H9 (cell line): ENCODE data around the gene ANKRD34A. TPM values are rescaled to one million over a fixed set of nuclear protein-coding genes. Genes with fewer than 3 reads are reported as not detected.
A peak's percentile ranks its signal among the peaks of the same experiment; 100 is the strongest.

Experiments used
- DNase-seq: peaks from one replicate; pipeline ENCODE4 v3.0.0-alpha.2; 2017
- H2AFZ ChIP-seq: one replicate; pipeline ENCODE4 v1.6.1; 2013; ENCODE audit warnings: mild to moderate bottlenecking, low read length, control low read depth, moderate library complexity
- H2AK5ac ChIP-seq: 2 replicates; pipeline ENCODE4 v1.6.1; 2013; ENCODE audit warnings: low read length, control low read depth, mixed read lengths; ENCODE audit not compliant: insufficient read length
- H2BK120ac ChIP-seq: one replicate; pipeline ENCODE4 v1.6.1; 2013; ENCODE audit warnings: low read depth, mild to moderate bottlenecking, low read length, control low read depth, inconsistent platforms; ENCODE audit not compliant: poor library complexity, severe bottlenecking
- H2BK12ac ChIP-seq: 2 replicates; pipeline ENCODE4 v1.6.1; 2013; ENCODE audit warnings: low read length, control low read depth, mixed read lengths, low read depth; ENCODE audit not compliant: insufficient read length
- H2BK15ac ChIP-seq: 2 replicates; pipeline ENCODE4 v1.6.1; 2013; ENCODE audit warnings: low read depth, low read length, control low read depth
- H2BK20ac ChIP-seq: one replicate; pipeline ENCODE4 v1.6.1; 2013; ENCODE audit warnings: low read depth, mild to moderate bottlenecking, low read length, control low read depth, inconsistent platforms; ENCODE audit not compliant: poor library complexity, severe bottlenecking
- H2BK5ac ChIP-seq: 2 replicates; pipeline ENCODE4 v1.6.1; 2013; ENCODE audit warnings: low read length, control low read depth, mixed read lengths; ENCODE audit not compliant: insufficient read length
- H3K14ac ChIP-seq: 2 replicates; pipeline ENCODE4 v1.6.1; 2013; ENCODE audit warnings: low read length, control low read depth; ENCODE audit not compliant: insufficient read depth
- H3K18ac ChIP-seq: 2 replicates; pipeline ENCODE4 v1.6.1; 2013; ENCODE audit warnings: low read depth, mild to moderate bottlenecking, mixed read lengths, low read length, control low read depth; ENCODE audit not compliant: insufficient read length
- H3K23ac ChIP-seq: 2 replicates; pipeline ENCODE4 v1.6.1; 2013; ENCODE audit warnings: low read length, control low read depth, mixed read lengths, low read depth; ENCODE audit not compliant: insufficient read length
- H3K23me2 ChIP-seq: 2 replicates; pipeline ENCODE4 v1.6.1; 2013; ENCODE audit warnings: low read depth, mild to moderate bottlenecking, mixed read lengths, low read length, control low read depth; ENCODE audit not compliant: insufficient read length, poor library complexity, severe bottlenecking
- H3K27ac ChIP-seq: 2 replicates; pipeline ENCODE4 v1.5.1; 2013; ENCODE audit warnings: low read length, control low read depth, mixed read lengths, low read depth; ENCODE audit not compliant: insufficient read length
- H3K27me3 ChIP-seq: 2 replicates; pipeline ENCODE4 v1.6.1; 2013; ENCODE audit warnings: low read length, control low read depth, inconsistent platforms; ENCODE audit not compliant: insufficient read depth
- H3K4ac ChIP-seq: 2 replicates; pipeline ENCODE4 v1.6.1; 2013; ENCODE audit warnings: low read depth, mild to moderate bottlenecking, control low read depth, inconsistent platforms, low read length, moderate library complexity
- H3K4me1 ChIP-seq: 2 replicates; pipeline ENCODE4 v1.6.1; 2013; ENCODE audit warnings: low read length, control low read depth, inconsistent platforms; ENCODE audit not compliant: insufficient read depth
- H3K4me2 ChIP-seq: 2 replicates; pipeline ENCODE4 v1.6.1; 2013; ENCODE audit warnings: low read length, control low read depth, mixed read lengths; ENCODE audit not compliant: insufficient read length, insufficient read depth
- H3K56ac ChIP-seq: 2 replicates; pipeline ENCODE4 v1.6.1; 2013; ENCODE audit warnings: low read depth, mild to moderate bottlenecking, mixed read lengths, low read length, control low read depth; ENCODE audit not compliant: insufficient read length
- H3K79me1 ChIP-seq: 2 replicates; pipeline ENCODE4 v1.6.1; 2013; ENCODE audit warnings: low read depth, mild to moderate bottlenecking, moderate library complexity, low read length, control low read depth, inconsistent platforms; ENCODE audit not compliant: insufficient read depth, poor library complexity, severe bottlenecking
- H3K79me2 ChIP-seq: 2 replicates; pipeline ENCODE4 v1.6.1; 2013; ENCODE audit warnings: low read length, control low read depth, inconsistent platforms; ENCODE audit not compliant: insufficient read depth
- H3K9ac ChIP-seq: 2 replicates; pipeline ENCODE4 v1.6.1; 2013; ENCODE audit warnings: low read length, control low read depth, mixed read lengths; ENCODE audit not compliant: insufficient read length; ENCODE audit errors: extremely low read depth
- H3K9me3 ChIP-seq: one replicate; pipeline ENCODE4 v1.6.1; 2013; ENCODE audit warnings: low read depth, low read length, inconsistent platforms; ENCODE audit not compliant: control insufficient read depth
- H3T11ph ChIP-seq: one replicate; pipeline ENCODE4 v1.6.1; 2013; ENCODE audit warnings: mild to moderate bottlenecking, low read length, control low read depth, inconsistent platforms
- H4K20me1 ChIP-seq: one replicate; pipeline ENCODE4 v1.6.1; 2013; ENCODE audit not compliant: control insufficient read depth, insufficient read length, insufficient read depth
- H4K5ac ChIP-seq: 2 replicates; pipeline ENCODE4 v1.6.1; 2013; ENCODE audit warnings: low read depth, mild to moderate bottlenecking, mixed read lengths, low read length, control low read depth; ENCODE audit not compliant: insufficient read length
- H4K8ac ChIP-seq: replicated peaks from 2 replicates; pipeline ENCODE4 v1.6.1; 2013; ENCODE audit warnings: low read length, control low read depth, mixed read lengths, low read depth; ENCODE audit not compliant: insufficient read length
- H4K91ac ChIP-seq: 2 replicates; pipeline ENCODE4 v1.6.1; 2013; ENCODE audit warnings: low read depth, mild to moderate bottlenecking, moderate library complexity, mixed read lengths, low read length, control low read depth; ENCODE audit not compliant: insufficient read length
- H3K27ac Mint-ChIP-seq, 3 experiments: 2 replicates in 2 of 3; 3 replicates in 1 of 3; pipeline ENCODE4 v1.8.0; 2020 to 2021; ENCODE audit warnings: mixed read lengths in 3 of 3, mild to moderate bottlenecking in 1 of 3, moderate library complexity in 1 of 3
- H3K27me3 Mint-ChIP-seq: 2 replicates; pipeline ENCODE4 v1.8.0; 2021; ENCODE audit warnings: low read depth, mild to moderate bottlenecking, moderate library complexity, mixed read lengths
- H3K36me3 Mint-ChIP-seq, 3 experiments: 2 replicates in 2 of 3; 3 replicates in 1 of 3; pipeline ENCODE4 v1.8.0; 2020 to 2021; ENCODE audit warnings: low read depth in 3 of 3, mixed read lengths in 3 of 3; ENCODE audit not compliant: insufficient read depth in 1 of 3
- H3K4me1 Mint-ChIP-seq, 2 experiments: 2 replicates each; pipeline ENCODE4 v1.8.0; 2020; ENCODE audit warnings: mixed read lengths in 2 of 2
- H3K4me3 Mint-ChIP-seq, 2 experiments: 2 replicates in 1 of 2; 3 replicates in 1 of 2; pipeline ENCODE4 v1.8.0; 2020 to 2021; ENCODE audit warnings: mild to moderate bottlenecking in 2 of 2, mixed read lengths in 2 of 2, moderate library complexity in 1 of 2
- H3K9me3 Mint-ChIP-seq, 2 experiments: 2 replicates in 1 of 2; 3 replicates in 1 of 2; pipeline ENCODE4 v1.8.0; 2020; ENCODE audit warnings: mild to moderate bottlenecking in 2 of 2, mixed read lengths in 2 of 2, moderate library complexity in 1 of 2
- WGBS: extraction: QIAGEN DNeasy Blood & Tissue Kit; methylation state at CpG from one replicate; pipeline ENCODE4 v1.1.7; 2013; ENCODE audit warnings: missing lambda C conversion rate, low lambda C conversion rate, mixed read lengths; ENCODE audit not compliant: insufficient read length; ENCODE audit errors: extremely low coverage; 5-methylcytosine and 5-hydroxymethylcytosine counted together
- total RNA-seq: library from RNA; stranded (reverse); gene quantifications from 2 replicates; pipeline ENCODE4 v1.2.1, GENCODE V29; 2021
- TF ChIP-seq, protein P1 (sequence below): fragments of 200-600 bp; sonication (generic); conservative IDR thresholded peaks from 3 replicates; pipeline ENCODE4 v1.8.0; 2021; ENCODE audit warnings: antibody characterized with exemption, mild to moderate bottlenecking

Gene ANKRD34A
- total RNA-seq, 1 experiment from 2014 or later: 0.39 TPM

DNA sequence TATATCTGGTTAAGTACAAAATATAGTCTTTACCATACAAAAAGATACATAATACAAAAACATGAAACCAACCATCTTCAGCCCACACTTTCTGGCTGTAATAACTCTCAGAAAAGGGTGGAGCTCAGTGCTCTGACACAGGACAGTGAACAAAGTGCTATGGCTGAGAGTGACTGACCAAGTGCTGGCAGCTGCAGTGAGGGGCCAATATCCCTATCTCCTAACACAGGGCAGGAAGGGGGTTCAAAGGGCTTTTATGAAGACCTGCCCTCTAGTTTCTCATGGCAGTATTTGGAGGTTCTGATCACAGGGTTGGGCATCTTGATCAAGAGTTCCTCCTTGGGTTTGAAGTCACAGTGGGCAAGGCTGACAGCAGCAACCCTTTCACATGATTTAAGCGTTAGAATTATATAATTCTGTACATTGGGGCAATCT lies 28.1 kb upstream of the ANKRD34A start:
- H2BK20ac ChIP-seq: no peak overlapping the region
- peaks cover 32 to 42% of the 10 kb centered on the region in 2 experiments for H3K4me1 Mint-ChIP-seq
- DNase-seq: no peak
- no peak overlapping the region for H2BK12ac ChIP-seq
- H3K4me2 ChIP-seq: no peak overlapping the region
- no CpG with 5 or more reads among the region's 1 CpG for WGBS
- peaks cover 32 to 43% (median 32%) of the 10 kb centered on the region in 3 experiments for H3K36me3 Mint-ChIP-seq
- no peak overlapping the region for H3K18ac ChIP-seq
- peaks cover 3% of the 10 kb centered on the region; the same call in 1 of the 2 replicates for H3K79me2 ChIP-seq
- no peak overlapping the region for H2AK5ac ChIP-seq
- TF ChIP-seq, protein P1, sequence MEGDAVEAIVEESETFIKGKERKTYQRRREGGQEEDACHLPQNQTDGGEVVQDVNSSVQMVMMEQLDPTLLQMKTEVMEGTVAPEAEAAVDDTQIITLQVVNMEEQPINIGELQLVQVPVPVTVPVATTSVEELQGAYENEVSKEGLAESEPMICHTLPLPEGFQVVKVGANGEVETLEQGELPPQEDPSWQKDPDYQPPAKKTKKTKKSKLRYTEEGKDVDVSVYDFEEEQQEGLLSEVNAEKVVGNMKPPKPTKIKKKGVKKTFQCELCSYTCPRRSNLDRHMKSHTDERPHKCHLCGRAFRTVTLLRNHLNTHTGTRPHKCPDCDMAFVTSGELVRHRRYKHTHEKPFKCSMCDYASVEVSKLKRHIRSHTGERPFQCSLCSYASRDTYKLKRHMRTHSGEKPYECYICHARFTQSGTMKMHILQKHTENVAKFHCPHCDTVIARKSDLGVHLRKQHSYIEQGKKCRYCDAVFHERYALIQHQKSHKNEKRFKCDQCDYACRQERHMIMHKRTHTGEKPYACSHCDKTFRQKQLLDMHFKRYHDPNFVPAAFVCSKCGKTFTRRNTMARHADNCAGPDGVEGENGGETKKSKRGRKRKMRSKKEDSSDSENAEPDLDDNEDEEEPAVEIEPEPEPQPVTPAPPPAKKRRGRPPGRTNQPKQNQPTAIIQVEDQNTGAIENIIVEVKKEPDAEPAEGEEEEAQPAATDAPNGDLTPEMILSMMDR: no peak
- no peak overlapping the region for H3K23ac ChIP-seq
- no peak overlapping the region for H3K9ac ChIP-seq
- no peak overlapping the region for H3K4ac ChIP-seq
- no peak overlapping the region for H2BK15ac ChIP-seq
- peak overlapping the region in 1 of 3 experiments; percentile 96; a peak in 3 of 7 replicates for H3K27ac Mint-ChIP-seq
- peak overlapping the region in 1 of 2 experiments; percentile 5; a peak in 2 of 5 replicates for H3K4me3 Mint-ChIP-seq
- H4K91ac ChIP-seq: no peak overlapping the region
- no peaks in the 10 kb centered on the region; the same call in 1 of the 2 replicates for H3K4me1 ChIP-seq
- H3K56ac ChIP-seq: no peak overlapping the region
- H2BK5ac ChIP-seq: no peak overlapping the region
- H3K27me3 Mint-ChIP-seq: no peaks in the 10 kb centered on the region
- H3K27me3 ChIP-seq: no peaks in the 10 kb centered on the region
- H3T11ph ChIP-seq: no peak overlapping the region
- H3K27ac ChIP-seq: no peak overlapping the region
- H4K20me1 ChIP-seq: no peaks in the 10 kb centered on the region
- H2AFZ ChIP-seq: no peak overlapping the region
- H3K9me3 ChIP-seq: no peaks in the 10 kb centered on the region
- H3K23me2 ChIP-seq: peaks cover 19% of the 10 kb centered on the region
- no peak overlapping the region for H4K5ac ChIP-seq
- no peak overlapping the region for H4K8ac ChIP-seq
- no peak overlapping the region for H2BK120ac ChIP-seq
- H3K79me1 ChIP-seq: peaks cover 7% of the 10 kb centered on the region
- H3K14ac ChIP-seq: no peak overlapping the region
- peaks cover 0 to 3% of the 10 kb centered on the region in 2 experiments; a peak in 2 of 5 replicates for H3K9me3 Mint-ChIP-seq
